Chondrocyte (in vitro differentiated cells): Measurements from ENCODE around the gene METTL25B. TPM values are rescaled to one million over a fixed set of nuclear protein-coding genes. Genes with fewer than 3 reads are reported as not detected.

ENCODE experiments used
- DNase-seq: peaks from one replicate; pipeline ENCODE4 v3.0.0; 2021; ENCODE audit warnings: mixed read lengths, low spot score
- H3K27ac Mint-ChIP-seq: one replicate; pipeline ENCODE4 v1.8.0; 2021; ENCODE audit warnings: mild to moderate bottlenecking, moderate library complexity, mixed read lengths; ENCODE audit not compliant: unreplicated experiment
- H3K27me3 Mint-ChIP-seq: 2 replicates; pipeline ENCODE4 v1.8.0; 2021; ENCODE audit warnings: low read depth, mixed read lengths
- H3K36me3 Mint-ChIP-seq: 2 replicates; pipeline ENCODE4 v1.8.0; 2021; ENCODE audit warnings: low read depth, mixed read lengths
- H3K4me1 Mint-ChIP-seq: 2 replicates; pipeline ENCODE4 v1.8.0; 2021; ENCODE audit warnings: low read depth, mild to moderate bottlenecking, mixed read lengths
- H3K4me3 Mint-ChIP-seq: one replicate; pipeline ENCODE4 v1.8.0; 2021; ENCODE audit warnings: mild to moderate bottlenecking, moderate library complexity, mixed read lengths; ENCODE audit not compliant: unreplicated experiment
- H3K9me3 Mint-ChIP-seq: 2 replicates; pipeline ENCODE4 v1.8.0; 2021; ENCODE audit warnings: low read depth, mixed read lengths
- CTCF ChIP-seq: fragments of 200-600 bp; sonication (generic); IDR thresholded peaks from 2 replicates; pipeline ENCODE4 v1.5.0; 2021; ENCODE audit warnings: antibody characterized with exemption, mild to moderate bottlenecking, moderate library complexity
- total RNA-seq: library from RNA; stranded (reverse); gene quantifications from 3 replicates; pipeline ENCODE4 v1.2.1, GENCODE V29; 2021

The METTL25B gene
- total RNA-seq, 1 donor from 2014 or later, result 11.4 TPM

- TF ChIP-seq CTCF, result no peak
- peak overlapping the region; percentile 98 for H3K27ac Mint-ChIP-seq
- H3K27me3 Mint-ChIP-seq, result no peaks in the 10 kb centered on the region
- peaks cover 16% of the 10 kb centered on the region for H3K36me3 Mint-ChIP-seq
- H3K9me3 Mint-ChIP-seq, result no peaks in the 10 kb centered on the region
- H3K4me1 Mint-ChIP-seq, result peaks cover 42% of the 10 kb centered on the region
- DNase-seq, result no peak
- no peak overlapping the region for H3K4me3 Mint-ChIP-seq
Measured at GRCh38 chr1:156742017-156742416, 13.7 kb downstream of the METTL25B start.

- Mint-ChIP-seq H3K9me3 (no peaks in the 10 kb centered on the region), H3K36me3 (peaks cover 16% of the 10 kb centered on the region), H3K27ac (no peak overlapping the region), H3K4me3 (no peak overlapping the region), H3K4me1 (peaks cover 49% of the 10 kb centered on the region), H3K27me3 (no peaks in the 10 kb centered on the region)
- no peak for DNase-seq
- no peak for TF ChIP-seq CTCF
Measured at GRCh38 chr1:156742801-156743200, 14.5 kb downstream of the METTL25B start.

DNA sequence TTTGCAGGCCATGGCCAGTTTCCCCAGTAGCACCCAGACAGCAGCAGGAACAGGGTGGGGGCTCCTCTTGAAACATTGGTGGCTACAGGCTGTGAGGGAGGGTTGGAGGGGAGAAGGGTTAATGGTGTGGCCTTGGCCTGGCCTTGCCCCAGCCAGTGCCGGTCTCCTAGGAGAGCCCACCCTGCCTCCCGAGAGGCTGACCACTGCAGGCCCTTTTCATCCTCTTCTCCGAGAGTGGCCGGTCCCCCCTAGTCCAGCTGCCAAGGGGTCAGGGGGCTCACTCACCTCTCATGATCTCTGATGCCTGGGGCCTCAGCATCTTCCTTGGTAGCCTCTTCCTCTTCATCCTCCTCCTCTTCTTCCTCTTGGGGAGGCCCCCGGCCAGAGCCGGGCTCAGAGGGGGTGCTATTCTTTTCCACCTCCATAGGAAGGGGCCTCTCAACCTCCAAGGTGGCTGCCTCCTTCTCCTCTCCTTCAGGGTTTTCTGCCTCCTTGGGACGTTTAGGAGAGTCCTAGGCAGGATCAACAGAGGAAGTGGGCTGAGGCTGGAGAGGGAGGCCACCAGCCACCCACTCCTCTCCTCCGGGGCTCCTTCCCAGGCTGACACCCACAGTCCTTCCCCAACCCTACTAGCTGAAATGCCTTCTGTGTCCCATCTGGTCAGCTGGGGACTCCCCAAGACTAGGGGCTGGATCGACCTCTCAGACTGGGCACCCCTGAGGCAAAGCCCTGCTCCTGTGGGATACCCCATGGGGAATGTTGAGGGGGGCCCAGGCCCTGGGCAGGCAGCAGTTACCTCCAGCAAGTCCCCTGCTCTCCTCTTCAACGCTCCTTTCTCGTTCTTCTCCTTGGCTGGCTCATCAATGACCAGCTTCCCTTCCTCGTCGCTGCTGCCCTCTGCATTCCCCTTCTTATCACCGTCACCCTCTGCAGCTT is 15.4 kb downstream of the METTL25B start:
- Mint-ChIP-seq H3K4me1 (peaks cover 57% of the 10 kb centered on the region), H3K27ac (no peak overlapping the region), H3K27me3 (no peaks in the 10 kb centered on the region), H3K4me3 (no peak overlapping the region), H3K9me3 (no peaks in the 10 kb centered on the region), H3K36me3 (peaks cover 16% of the 10 kb centered on the region)
- no peak for TF ChIP-seq CTCF
- no peak for DNase-seq

DNA sequence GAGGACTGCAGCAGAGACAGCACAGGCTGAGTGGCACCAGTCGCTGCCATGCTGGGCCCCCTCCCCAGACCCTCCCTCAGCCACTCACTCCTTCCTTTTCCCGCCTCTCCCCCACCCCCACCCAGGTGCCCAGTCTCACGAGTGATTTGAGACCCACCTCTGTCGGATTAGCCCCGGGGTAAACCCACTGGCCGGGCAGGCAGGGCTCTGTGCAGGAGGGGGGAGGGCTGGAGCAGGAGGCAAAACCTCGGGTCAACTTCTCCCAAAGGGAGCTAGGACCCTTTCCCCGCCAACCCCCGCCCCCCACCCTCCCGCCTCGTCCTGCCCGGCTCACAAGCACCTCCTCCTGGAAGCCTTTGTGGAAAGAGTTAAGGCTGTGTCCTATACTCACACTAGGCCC is 16.1 kb downstream of the METTL25B start:
- peak; percentile 65 for DNase-seq
- peaks cover 16% of the 10 kb centered on the region for H3K36me3 Mint-ChIP-seq
- H3K9me3 Mint-ChIP-seq, result no peaks in the 10 kb centered on the region
- no peaks in the 10 kb centered on the region for H3K27me3 Mint-ChIP-seq
- TF ChIP-seq CTCF, result no peak
- no peak overlapping the region for H3K4me3 Mint-ChIP-seq
- H3K27ac Mint-ChIP-seq, result peak overlapping the region; percentile 63
- H3K4me1 Mint-ChIP-seq, result peaks cover 64% of the 10 kb centered on the region

DNA sequence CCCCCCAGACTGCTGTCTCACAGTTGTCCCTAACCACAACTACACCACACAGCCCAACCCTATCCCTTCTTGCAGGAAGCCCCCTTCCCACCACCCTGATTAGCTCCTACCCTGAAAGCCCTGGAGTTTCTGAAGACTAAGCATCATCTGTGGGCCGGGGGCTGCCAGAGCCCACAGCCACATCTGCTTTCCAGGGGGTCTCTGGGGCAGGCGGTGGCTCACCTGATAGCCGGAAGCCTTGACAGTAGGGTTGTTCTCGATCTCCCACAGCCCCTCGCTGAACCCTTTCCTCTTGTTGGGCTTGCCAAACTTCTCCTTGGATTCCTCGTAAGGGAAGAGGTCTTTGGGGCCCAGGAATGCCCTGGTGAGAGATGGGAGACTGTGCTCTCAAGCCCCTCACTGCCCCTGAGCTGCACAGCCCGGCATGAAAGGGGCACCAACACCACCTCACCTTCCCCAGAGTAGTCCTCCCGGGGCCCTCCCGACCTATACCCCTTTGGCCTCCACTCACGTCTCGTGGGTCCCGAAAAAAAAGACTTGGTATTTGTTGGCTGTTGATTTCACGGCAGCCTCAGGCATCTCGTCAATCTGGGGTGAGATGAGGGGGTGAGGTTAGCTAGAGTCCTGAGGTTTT is 16.6 kb downstream of the METTL25B start:
- peaks cover 70% of the 10 kb centered on the region for H3K4me1 Mint-ChIP-seq
- H3K27me3 Mint-ChIP-seq, result no peaks in the 10 kb centered on the region
- H3K4me3 Mint-ChIP-seq, result no peak overlapping the region
- TF ChIP-seq CTCF, result no peak
- peak overlapping the region; percentile 99 for H3K27ac Mint-ChIP-seq
- H3K9me3 Mint-ChIP-seq, result no peaks in the 10 kb centered on the region
- peaks cover 16% of the 10 kb centered on the region for H3K36me3 Mint-ChIP-seq
- DNase-seq, result peak; percentile 63
